Activated T-helper 9 cell treated with anti-CD3 and anti-CD28 coated beads, Interleukin-2, amount 50 U/mL, for 16 hours (primary cell): ENCODE data around the gene LY6G6D.

Experiments used
- DNase-seq: peaks from one replicate; pipeline ENCODE4 v3.0.0-alpha.2; 2020; ENCODE audit warnings: low read depth

The LY6G6D gene, protein sequence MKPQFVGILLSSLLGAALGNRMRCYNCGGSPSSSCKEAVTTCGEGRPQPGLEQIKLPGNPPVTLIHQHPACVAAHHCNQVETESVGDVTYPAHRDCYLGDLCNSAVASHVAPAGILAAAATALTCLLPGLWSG

GRCh38 chr6:31715022-31715958, at the start of gene LY6G6D:
Gene LY6G6D (plus strand): TSS chr6:31715348. CDS start chr6:31715356, 8 bp downstream.
- DNase-seq, result no peak

DNA sequence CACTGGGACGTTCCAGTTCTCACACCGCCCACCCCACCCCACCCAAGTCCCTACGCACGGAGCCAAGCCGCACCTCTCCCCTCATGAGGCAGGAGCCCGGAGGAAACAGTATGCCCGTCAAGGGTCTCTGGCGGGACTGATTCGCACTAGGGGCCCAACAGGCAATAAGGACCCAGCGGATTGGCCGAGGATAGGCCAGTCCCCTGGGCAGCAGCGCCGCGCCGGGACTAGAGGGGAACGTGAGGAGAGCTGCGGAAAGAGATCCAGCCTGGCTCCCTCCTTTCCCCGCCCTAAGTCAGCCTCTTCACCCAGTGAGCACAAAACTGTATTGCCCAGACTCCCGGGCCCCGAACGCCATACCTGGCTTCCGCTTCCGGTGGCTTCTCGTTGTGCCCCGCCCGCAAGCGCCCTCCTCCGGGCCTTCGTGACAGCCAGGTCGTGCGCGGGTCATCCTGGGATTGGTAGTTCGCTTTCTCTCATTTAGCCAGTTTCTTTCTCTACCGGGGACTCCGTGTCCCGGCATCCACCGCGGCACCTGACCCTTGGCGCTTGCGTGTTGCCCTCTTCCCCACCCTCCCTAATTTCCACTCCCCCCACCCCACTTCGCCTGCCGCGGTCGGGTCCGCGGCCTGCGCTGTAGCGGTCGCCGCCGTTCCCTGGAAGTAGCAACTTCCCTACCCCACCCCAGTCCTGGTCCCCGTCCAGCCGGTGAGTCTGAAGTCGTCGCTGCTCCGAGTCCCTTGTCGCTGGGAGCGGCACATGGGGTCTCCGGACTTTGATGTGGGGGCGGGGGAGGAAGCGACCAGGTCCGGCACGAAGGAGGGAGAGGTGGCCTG, 49.4 kb upstream of the LY6G6D start, which contains the start of gene CSNK2B:
CSNK2B (plus strand) TSS at position 580 of the 836 bp plus-strand sequence. CDS start 752 bp downstream, outside the sequence.
- DNase-seq, result peak; percentile 98

DNA sequence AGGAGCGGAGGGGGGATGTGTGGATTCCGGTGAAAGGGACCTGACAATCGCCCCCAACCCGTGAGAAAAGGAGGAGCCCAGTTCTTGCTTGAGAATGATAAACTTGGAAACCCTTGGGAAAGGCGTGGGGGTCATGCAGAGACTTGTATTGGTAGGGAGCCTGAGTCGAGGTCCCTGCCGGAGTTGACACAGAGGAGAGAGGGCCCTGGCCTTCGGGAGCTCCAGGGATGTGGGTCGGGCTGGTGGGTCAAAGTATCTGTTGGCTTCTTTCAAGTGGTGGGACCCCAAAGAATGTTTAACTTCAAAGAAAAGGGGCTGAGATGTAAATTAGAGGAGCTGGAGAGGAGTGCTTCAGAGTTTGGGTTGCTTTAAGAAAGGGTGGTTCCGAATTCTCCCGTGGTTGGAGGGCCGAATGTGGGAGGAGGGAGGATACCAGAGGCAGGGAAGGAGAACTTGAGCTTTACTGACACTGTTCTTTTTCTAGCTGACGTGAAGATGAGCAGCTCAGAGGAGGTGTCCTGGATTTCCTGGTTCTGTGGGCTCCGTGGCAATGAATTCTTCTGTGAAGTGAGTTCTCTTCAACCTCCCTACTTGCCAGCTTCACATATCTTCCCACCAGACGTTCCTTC, 48.7 kb upstream of the LY6G6D start:
- no peak for DNase-seq

DNA sequence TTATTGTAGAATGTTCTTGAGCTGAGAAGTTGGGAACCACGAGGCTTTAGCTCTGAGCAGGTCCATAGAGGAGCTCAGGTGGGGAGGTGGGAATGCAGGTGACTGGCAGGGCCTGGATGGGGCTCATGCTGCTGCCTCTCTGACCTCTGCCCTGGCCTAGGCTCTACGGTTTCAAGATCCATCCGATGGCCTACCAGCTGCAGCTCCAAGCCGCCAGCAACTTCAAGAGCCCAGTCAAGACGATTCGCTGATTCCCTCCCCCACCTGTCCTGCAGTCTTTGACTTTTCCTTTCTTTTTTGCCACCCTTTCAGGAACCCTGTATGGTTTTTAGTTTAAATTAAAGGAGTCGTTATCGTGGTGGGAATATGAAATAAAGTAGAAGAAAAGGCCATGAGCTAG, 45.5 kb upstream of the LY6G6D start, which contains the start of gene LY6G5B:
LY6G5B (plus strand) TSS at position 301 of the 400 bp plus-strand sequence. CDS start 975 bp downstream, outside the sequence.
- DNase-seq, result no peak

- DNase-seq, result no peak
Observed at GRCh38 chr6:31676322-31676903, 38.7 kb upstream of the LY6G6D start.

- DNase-seq, result no peak
Observed at GRCh38 chr6:31676904-31677303, 38.2 kb upstream of the LY6G6D start.

DNA sequence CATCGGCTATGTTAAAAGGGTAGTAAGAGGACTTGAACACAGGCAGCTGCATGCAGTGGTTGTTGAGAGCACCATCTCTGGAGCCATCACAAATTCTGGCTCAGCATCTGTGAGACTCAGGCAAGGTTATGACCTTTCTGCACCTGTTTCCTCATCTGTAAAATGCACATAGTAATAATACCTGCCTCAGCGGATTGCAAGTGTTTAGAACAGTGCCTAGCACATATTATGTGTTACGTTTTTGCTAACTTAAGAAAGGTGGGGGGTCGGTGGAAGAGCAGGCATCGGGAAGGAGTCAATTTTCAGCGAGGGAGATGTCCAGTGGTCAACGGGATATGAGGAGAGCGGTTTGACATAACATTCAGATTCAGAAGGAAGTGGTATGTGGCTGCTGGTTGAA, 37.2 kb upstream of the LY6G6D start:
- no peak for DNase-seq

- DNase-seq, result peak; percentile 50
Observed at GRCh38 chr6:31680226-31681134, 34.7 kb upstream of the LY6G6D start, which contains the start of gene LY6G5C. Gene LY6G5C (minus strand): TSS chr6:31681067. CDS start chr6:31680373, 694 bp downstream.

- peak; percentile 26 for DNase-seq
Observed at GRCh38 chr6:31681135-31681671, 33.9 kb upstream of the LY6G6D start.

DNA sequence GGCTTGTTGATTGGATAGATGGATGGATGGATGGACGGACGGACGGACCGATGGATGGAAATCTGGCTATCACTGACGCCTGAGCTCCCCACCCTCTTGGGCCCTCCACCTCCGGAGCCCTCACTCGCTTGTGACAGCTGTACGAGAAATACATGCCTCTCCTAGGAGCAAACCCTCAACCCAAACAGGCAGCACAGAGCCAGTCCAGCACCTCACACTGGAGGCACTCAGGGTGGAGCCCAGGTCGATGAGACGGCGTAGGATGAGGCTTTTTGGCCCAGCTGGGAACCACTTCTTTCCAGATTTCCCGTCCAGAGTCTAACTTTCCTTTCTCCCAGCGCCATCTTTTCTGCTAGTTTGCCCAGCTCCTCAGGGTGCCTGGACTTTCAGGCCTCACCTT, 31.6 kb upstream of the LY6G6D start:
- DNase-seq, result no peak

GRCh38 chr6:31686483-31686882, 28.7 kb upstream of the LY6G6D start:
- no peak for DNase-seq

DNA sequence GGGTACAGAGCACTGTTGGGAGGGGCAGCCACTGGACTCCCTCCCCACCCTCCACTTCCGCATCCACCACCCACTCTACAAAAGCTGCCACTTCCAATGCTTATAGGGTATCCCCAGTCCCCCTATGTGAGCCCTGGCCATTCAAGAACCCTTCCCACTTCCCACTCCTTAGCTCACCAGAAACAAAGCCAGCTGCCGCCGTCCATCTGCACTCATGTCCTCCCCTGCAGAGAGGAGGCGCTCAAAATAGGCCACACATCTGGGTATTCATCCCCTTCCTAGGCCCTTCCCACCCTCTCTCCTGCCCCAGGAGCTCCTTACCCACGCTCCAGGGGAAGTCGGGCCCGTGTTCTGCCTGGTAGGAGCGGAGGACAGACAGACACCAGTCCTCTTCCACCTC, 27.8 kb upstream of the LY6G6D start:
- no peak for DNase-seq

DNA sequence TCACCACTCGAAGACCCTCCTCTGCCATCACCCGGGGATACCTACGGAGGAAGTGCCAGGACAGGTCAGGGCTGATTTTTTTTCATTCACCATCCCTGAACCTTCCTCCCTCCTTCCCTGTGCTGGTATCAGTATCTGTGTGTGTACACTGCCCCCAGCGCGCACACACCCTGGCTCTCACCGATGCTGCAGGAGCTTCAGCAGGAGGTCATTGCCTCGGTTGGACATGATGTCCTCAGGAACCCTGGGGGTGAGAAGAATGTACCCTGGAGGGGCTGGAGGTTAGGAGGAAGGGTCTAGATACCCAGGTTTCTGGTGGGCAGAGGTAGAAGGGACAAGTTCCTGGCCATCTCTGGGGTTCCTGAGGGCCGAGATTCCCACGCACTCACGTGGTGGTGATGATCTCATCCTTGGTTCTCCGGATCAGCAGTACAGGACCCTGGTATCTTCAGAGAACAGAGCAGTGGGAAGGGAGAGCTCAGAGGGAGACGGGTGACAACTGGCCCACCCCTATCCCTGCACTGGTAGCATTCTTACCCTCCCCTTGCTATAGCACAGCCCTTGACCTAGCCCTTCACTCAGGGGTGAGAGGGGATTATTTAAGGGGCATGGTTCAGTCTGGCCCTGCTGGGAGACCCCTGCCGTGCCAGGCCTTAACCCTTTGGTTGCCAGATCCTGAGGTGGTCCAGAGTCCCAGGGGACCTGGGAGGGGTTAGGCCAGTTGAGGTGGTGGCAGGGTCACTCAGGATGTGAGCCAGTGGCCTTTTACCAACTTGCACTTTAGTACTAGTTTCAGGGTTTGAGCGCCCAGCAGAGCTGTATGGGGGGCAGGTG, 27.1 kb upstream of the LY6G6D start:
- no peak for DNase-seq

- DNase-seq, result no peak
Observed at GRCh38 chr6:31689249-31690110, 25.7 kb upstream of the LY6G6D start.

GRCh38 chr6:31690231-31691077, 24.7 kb upstream of the LY6G6D start:
- DNase-seq, result no peak

GRCh38 chr6:31691078-31691463, 24.1 kb upstream of the LY6G6D start:
- DNase-seq, result no peak

DNA sequence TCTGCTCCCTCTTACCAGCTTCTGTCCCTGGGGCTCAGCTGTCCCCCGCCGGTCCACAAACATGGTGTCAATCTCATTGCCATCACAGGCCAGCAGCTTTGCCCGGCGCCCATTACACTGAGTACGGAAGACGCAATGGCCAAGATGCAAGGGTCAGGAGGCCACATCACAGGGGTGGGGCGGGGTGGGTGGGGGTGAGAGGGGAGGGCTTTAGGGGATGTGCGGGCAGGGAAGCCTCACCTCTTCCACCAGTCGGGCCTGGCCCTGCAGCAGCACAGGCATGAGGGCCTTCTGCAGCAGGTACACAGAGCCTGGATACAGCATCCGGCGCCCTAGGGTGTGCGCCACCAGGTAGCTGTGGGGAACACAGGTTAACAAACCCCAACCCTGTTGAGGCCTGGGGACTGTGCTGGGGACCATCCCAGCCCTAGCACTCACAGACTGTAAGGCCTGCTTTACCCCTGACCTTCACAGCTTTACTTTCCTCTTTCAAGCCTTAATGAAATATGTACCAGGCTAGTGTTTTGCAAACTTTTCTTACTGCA, 23.5 kb upstream of the LY6G6D start:
- DNase-seq, result no peak
